Astrocyte (in vitro differentiated cells and primary cell): ENCODE measurements around the gene PGF. TPM values are rescaled to one million over a fixed set of nuclear protein-coding genes. Genes with fewer than 3 reads are reported as not detected.

Experiments used
- DNase-seq: peaks from one replicate; pipeline ENCODE4 v3.0.0-alpha.2; 2010; ENCODE audit warnings: low read depth
- FAIRE-seq: peaks from 2 replicates; lab custom pipeline; 2011; peaks lifted over from hg19 to GRCh38; lab: Jason Lieb, UNC
- H2AFZ ChIP-seq: 2 replicates; pipeline ENCODE4 v1.6.0; 2012; ENCODE audit warnings: low read depth, low read length, inconsistent platforms
- H3K27ac ChIP-seq: 2 replicates; pipeline ENCODE4 v1.5.1; 2011; ENCODE audit warnings: low read depth, low read length, inconsistent platforms
- H3K27me3 ChIP-seq: 2 replicates; pipeline ENCODE4 v1.6.0; 2011; ENCODE audit warnings: low read length, inconsistent platforms; ENCODE audit not compliant: insufficient read depth
- H3K36me3 ChIP-seq: 2 replicates; pipeline ENCODE4 v1.5.1; 2011; ENCODE audit warnings: low read length, inconsistent platforms; ENCODE audit not compliant: insufficient read depth
- H3K4me1 ChIP-seq: 2 replicates; pipeline ENCODE4 v1.5.1; 2011; ENCODE audit warnings: low read length, inconsistent platforms; ENCODE audit not compliant: insufficient read depth
- H3K4me2 ChIP-seq: 2 replicates; pipeline ENCODE4 v1.6.0; 2012; ENCODE audit warnings: low read length, inconsistent platforms
- H3K4me3 ChIP-seq: 2 replicates; pipeline ENCODE4 v1.5.1; 2011; ENCODE audit warnings: low read depth, mild to moderate bottlenecking, low read length, inconsistent platforms; ENCODE audit not compliant: insufficient read depth
- H3K79me2 ChIP-seq: 2 replicates; pipeline ENCODE4 v1.6.0; 2012; ENCODE audit warnings: mild to moderate bottlenecking, low read length, inconsistent platforms; ENCODE audit not compliant: insufficient read depth
- H3K9ac ChIP-seq: 2 replicates; pipeline ENCODE4 v1.6.0; 2012; ENCODE audit warnings: mild to moderate bottlenecking, low read length, inconsistent platforms
- H3K9me3 ChIP-seq: 2 replicates; pipeline ENCODE4 v1.5.1; 2012; ENCODE audit warnings: low read depth, mild to moderate bottlenecking, low read length, inconsistent platforms; ENCODE audit not compliant: insufficient read depth
- H4K20me1 ChIP-seq: 2 replicates; pipeline ENCODE4 v1.6.0; 2012; ENCODE audit warnings: low read length, inconsistent platforms; ENCODE audit not compliant: insufficient read depth
- H3K27ac Mint-ChIP-seq: one replicate; pipeline ENCODE4 v1.8.0; 2021; ENCODE audit warnings: mild to moderate bottlenecking, mixed read lengths; ENCODE audit not compliant: unreplicated experiment
- H3K27me3 Mint-ChIP-seq: one replicate; pipeline ENCODE4 v1.8.0; 2021; ENCODE audit warnings: low read depth, mixed read lengths; ENCODE audit not compliant: unreplicated experiment
- H3K36me3 Mint-ChIP-seq: one replicate; pipeline ENCODE4 v1.8.0; 2021; ENCODE audit warnings: low read depth, mixed read lengths; ENCODE audit not compliant: unreplicated experiment
- H3K4me1 Mint-ChIP-seq: one replicate; pipeline ENCODE4 v1.8.0; 2021; ENCODE audit warnings: low read depth, mixed read lengths; ENCODE audit not compliant: unreplicated experiment
- H3K4me3 Mint-ChIP-seq: one replicate; pipeline ENCODE4 v1.8.0; 2021; ENCODE audit warnings: mild to moderate bottlenecking, moderate library complexity, mixed read lengths; ENCODE audit not compliant: unreplicated experiment
- H3K9me3 Mint-ChIP-seq: one replicate; pipeline ENCODE4 v1.8.0; 2021; ENCODE audit warnings: mild to moderate bottlenecking, mixed read lengths; ENCODE audit not compliant: unreplicated experiment
- CTCF ChIP-seq: IDR thresholded peaks from 2 replicates; pipeline ENCODE4 v1.5.1; 2011; ENCODE audit warnings: low read depth, mild to moderate bottlenecking, inconsistent platforms, low read length, moderate library complexity; ENCODE audit not compliant: insufficient read depth
- EZH2 ChIP-seq: IDR thresholded peaks from 2 replicates; pipeline ENCODE4 v1.6.1; 2012; ENCODE audit warnings: mild to moderate bottlenecking, low read length, inconsistent platforms; ENCODE audit not compliant: insufficient read depth
- total RNA-seq: library from RNA; stranded (reverse); gene quantifications from 2 replicates; pipeline ENCODE4 v1.2.1, GENCODE V29; 2021

PGF gene
- total RNA-seq, 1 donor from 2014 or later: 3.5 TPM

DNA sequence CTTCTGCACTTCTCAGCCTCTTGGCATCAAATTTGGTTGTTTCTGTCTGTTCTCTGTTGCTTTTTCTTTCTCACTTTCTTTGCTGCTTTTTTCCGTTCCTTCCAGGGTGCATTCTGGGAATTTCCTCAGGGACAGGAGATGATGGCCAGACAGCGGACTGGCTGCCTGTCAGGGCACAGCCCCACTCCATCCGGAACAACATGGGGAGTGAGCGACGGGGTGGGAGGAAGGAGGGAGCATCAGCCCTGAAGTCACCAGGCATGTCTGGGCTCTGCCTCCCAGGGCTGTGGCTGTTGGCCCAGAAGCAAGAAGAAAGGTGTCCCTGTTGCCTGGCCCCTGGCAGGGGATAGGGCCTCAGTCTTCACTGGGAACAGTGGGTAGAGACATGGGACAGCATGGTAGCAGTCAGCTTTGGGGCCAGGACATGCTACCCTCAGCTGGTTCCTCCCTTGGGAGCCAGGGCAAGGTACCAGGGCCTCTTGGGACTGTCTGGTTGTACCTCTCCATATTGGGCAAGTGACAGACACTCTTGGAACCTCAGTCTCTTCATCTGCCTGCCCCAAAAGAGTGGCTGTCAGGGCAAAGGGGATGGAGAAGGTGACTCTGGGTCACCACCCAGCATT, 8.6 kb downstream of the PGF start:
- no peak overlapping the region for H3K4me3 ChIP-seq
- no peaks in the 10 kb centered on the region for H3K9me3 ChIP-seq
- peaks cover 6% of the 10 kb centered on the region for H3K4me1 ChIP-seq
- peak overlapping the region; percentile 37 for H3K4me2 ChIP-seq
- H2AFZ ChIP-seq: peak overlapping the region; percentile 74
- TF ChIP-seq EZH2: no peak
- no peak for TF ChIP-seq CTCF
- no peaks in the 10 kb centered on the region for H3K36me3 ChIP-seq
- no peak overlapping the region for H3K9ac ChIP-seq
- no peak for FAIRE-seq
- H4K20me1 ChIP-seq: no peaks in the 10 kb centered on the region
- Mint-ChIP-seq H3K4me1 (peaks cover 4% of the 10 kb centered on the region), H3K9me3 (no peaks in the 10 kb centered on the region), H3K4me3 (no peak overlapping the region), H3K36me3 (peaks cover 6% of the 10 kb centered on the region), H3K27me3 (peaks cover 23% of the 10 kb centered on the region), H3K27ac (no peak overlapping the region)
- no peaks in the 10 kb centered on the region for H3K27me3 ChIP-seq
- no peaks in the 10 kb centered on the region for H3K79me2 ChIP-seq
- no peak for DNase-seq
- no peak overlapping the region for H3K27ac ChIP-seq

GRCh38 chr14:74945852-74946658, 9.3 kb downstream of the PGF start:
- no peaks in the 10 kb centered on the region for H4K20me1 ChIP-seq
- Mint-ChIP-seq H3K4me1 (peaks cover 8% of the 10 kb centered on the region), H3K36me3 (peaks cover 6% of the 10 kb centered on the region), H3K4me3 (no peak overlapping the region), H3K9me3 (no peaks in the 10 kb centered on the region), H3K27me3 (peaks cover 21% of the 10 kb centered on the region), H3K27ac (peak overlapping the region; percentile 58)
- H3K4me1 ChIP-seq: peaks cover 10% of the 10 kb centered on the region
- no peaks in the 10 kb centered on the region for H3K27me3 ChIP-seq
- peak; percentile 22 for DNase-seq
- H3K9ac ChIP-seq: no peak overlapping the region
- H3K4me2 ChIP-seq: peak overlapping the region; percentile 37
- FAIRE-seq: no peak
- peak overlapping the region; percentile 74 for H2AFZ ChIP-seq
- H3K27ac ChIP-seq: no peak overlapping the region
- no peak overlapping the region for H3K4me3 ChIP-seq
- H3K9me3 ChIP-seq: no peaks in the 10 kb centered on the region
- H3K36me3 ChIP-seq: no peaks in the 10 kb centered on the region
- H3K79me2 ChIP-seq: no peaks in the 10 kb centered on the region
- no peak for TF ChIP-seq EZH2
- peak; percentile 76 for TF ChIP-seq CTCF
